ENCODE data around the gene HIVEP3.

The HIVEP3 gene

GRCh38 chr1:41876576-41877445 lies 41.9 kb downstream of the HIVEP3 start:
- Histone ChIP-seq H3K4me1 (ENCODE audit: control insufficient read depth, insufficient read depth, low read length) (no peaks in the 10 kb centered on the region), H3K9me3 (ENCODE audit: control insufficient read depth, insufficient read depth, low read depth, low read length) (no peaks in the 10 kb centered on the region), H3K36me3 (ENCODE audit: control insufficient read depth in 2 of 2, insufficient read depth in 1 of 2, low read length in 2 of 2) (no peaks in the 10 kb centered on the region), H3K27ac (ENCODE audit: extremely low read depth, low read depth, low read length) (no peak overlapping the region), H3K4me3 (ENCODE audit: low read depth, low read length) (no peak overlapping the region)
- no peak for TF ChIP-seq PRDM2 (tag by site-specific recombination; IDR thresholded peaks at IDR 0.05; ENCODE audit: borderline replicate concordance)
- no peak for TF ChIP-seq ZNF501 (tag by site-specific recombination; IDR thresholded peaks at IDR 0.05)
- no peak for TF ChIP-seq ZNF133 (tag by site-specific recombination; IDR thresholded peaks at IDR 0.05)
- TF ChIP-seq CTCF (tag by site-specific recombination; IDR thresholded peaks at IDR 0.05), result no peak
- POLR2A ChIA-PET, result no interaction called here
- CTCF ChIA-PET, result no interaction called here

GRCh38 chr1:41875487-41875886 lies 43.2 kb downstream of the HIVEP3 start:
- H3K4me3 ChIP-seq (ENCODE audit: low read depth, low read length), result no peak overlapping the region
- no peaks in the 10 kb centered on the region for H3K4me1 ChIP-seq (ENCODE audit: control insufficient read depth, insufficient read depth, low read length)
- CTCF ChIA-PET, result interaction anchor here (0.6 to 0.7 kb wide), 2 partner anchors 724 to 1578 kb away, joined by 3 to 4 read pairs; partner anchors contain the start of gene HYI
- no peak overlapping the region for H3K27ac ChIP-seq (ENCODE audit: extremely low read depth, low read depth, low read length)
- POLR2A ChIA-PET, result no interaction called here
- no peaks in the 10 kb centered on the region for H3K9me3 ChIP-seq (ENCODE audit: control insufficient read depth, insufficient read depth, low read depth, low read length)
- no peaks in the 10 kb centered on the region for H3K36me3 ChIP-seq (ENCODE audit: control insufficient read depth in 2 of 2, insufficient read depth in 1 of 2, low read length in 2 of 2)
- TF ChIP-seq GLIS2 (tag by site-specific recombination; IDR thresholded peaks at IDR 0.05) (no peak), ZNF169 (tag by site-specific recombination; IDR thresholded peaks at IDR 0.05) (no peak), ZNF580 (tag by site-specific recombination; IDR thresholded peaks at IDR 0.05) (no peak), ZNF488 (tag by site-specific recombination; IDR thresholded peaks at IDR 0.05) (no peak), ZNF513 (tag by site-specific recombination; IDR thresholded peaks at IDR 0.05) (no peak), SP7 (tag by site-specific recombination; IDR thresholded peaks at IDR 0.05) (no peak), PRDM10 (tag by site-specific recombination; IDR thresholded peaks at IDR 0.05) (no peak), HOXC10 (CRISPR knock-in tag; IDR thresholded peaks at IDR 0.05) (no peak), ZNF624 (tag by site-specific recombination; IDR thresholded peaks at IDR 0.05) (no peak), HIC1 (tag by site-specific recombination; IDR thresholded peaks at IDR 0.05) (no peak), ZBTB7A (tag by site-specific recombination; IDR thresholded peaks at IDR 0.05; ENCODE audit: low read depth) (no peak), REPIN1 (tag by site-specific recombination; IDR thresholded peaks at IDR 0.05; ENCODE audit: low read depth) (no peak)

Data from HEK293 (cell line).